ENCODE measurements around the gene PPP1CC. TPM values are rescaled to one million over a fixed set of nuclear protein-coding genes. Genes with fewer than 3 reads are reported as not detected.

The PPP1CC gene
- total and polyA plus RNA-seq, 2 donors (not counting 3 experiments of a cell fraction or from before 2014, with no cell fraction given) = 67.1 to 139 TPM

- peaks cover 10% of the 10 kb centered on the region for H3K4me1 ChIP-seq (ENCODE audit: control insufficient read depth, extremely low read depth, insufficient read depth, low read length)
- no TSS peak for BruUV-seq (replicated peaks)
- no peaks in the 10 kb centered on the region for H3K9me1 ChIP-seq (replicated peaks; ENCODE audit: control insufficient read depth, extremely low read depth, insufficient read depth, low read length)
- H3K27ac ChIP-seq (ENCODE audit: insufficient read depth, low read depth, low read length) = no peak overlapping the region
- CTCF ChIA-PET = no interaction called here
- H4K20me1 ChIP-seq (replicated peaks; ENCODE audit: control insufficient read depth, extremely low read depth, insufficient read depth, low read length) = no peaks in the 10 kb centered on the region
- intact Hi-C loops (cut with micrococcal nuclease) (no loop called here), dilution Hi-C loops (cut with MboI; ENCODE audit: extremely low pct_ligation_motif_present, low sequenced_read_pairs) (no loop called here)
- H3K79me2 ChIP-seq (ENCODE audit: control insufficient read depth, insufficient read depth, low read length) = no peaks in the 10 kb centered on the region
- H3K4me3 ChIP-seq (replicated peaks in 1 of 3; ENCODE audit: insufficient read depth in 1 of 3, low read depth in 1 of 3, low read length in 3 of 3) = no peak overlapping the region
- H2AFZ ChIP-seq (ENCODE audit: low read depth, low read length) = no peak overlapping the region
- H3K9me3 ChIP-seq (replicated peaks; ENCODE audit: control insufficient read depth, insufficient read depth, low read length) = no peaks in the 10 kb centered on the region
- H3K9ac ChIP-seq (replicated peaks; ENCODE audit: extremely low read depth, insufficient read depth, low read length) = no peak overlapping the region
- H3K36me3 ChIP-seq (ENCODE audit: control insufficient read depth in 2 of 2, extremely low read depth in 1 of 2, insufficient read depth in 2 of 2, low read length in 2 of 2) = no peaks in the 10 kb centered on the region
- POLR2A ChIA-PET = no interaction called here
- no peak for FAIRE-seq
- peaks cover 0 to 3% of the 10 kb centered on the region in 2 experiments for H3K27me3 ChIP-seq (ENCODE audit: control insufficient read depth in 2 of 2, insufficient read depth in 2 of 2, low read length in 2 of 2)
- H3K4me2 ChIP-seq (ENCODE audit: insufficient read depth, low read length) = no peak overlapping the region
- DNase-seq (ENCODE audit: low read depth, low spot score) = no peak
- TF ChIP-seq EZH2 (IDR thresholded peaks at IDR 0.05; ENCODE audit: borderline replicate concordance, low read depth, low read length, severe bottlenecking) (no peak), POLR2AphosphoS5 (IDR thresholded peaks at IDR 0.05; ENCODE audit: insufficient read depth, low read depth, low read length) (no peak), GATA2 (IDR thresholded peaks at IDR 0.05; ENCODE audit: insufficient read depth, insufficient read length, low read depth, low read length) (no peak), FOS (IDR thresholded peaks at IDR 0.05; ENCODE audit: borderline replicate concordance, insufficient read depth, low read length) (no peak), MAX (IDR thresholded peaks at IDR 0.05; ENCODE audit: insufficient read depth, insufficient read length) (no peak), MYC (IDR thresholded peaks at IDR 0.05; ENCODE audit: low read depth, low read length) (no peak), JUN (IDR thresholded peaks at IDR 0.05; ENCODE audit: borderline replicate concordance, insufficient read depth, insufficient read length, low read depth) (no peak), CTCF (IDR thresholded peaks at IDR 0.05; ENCODE audit: extremely low read depth in 1 of 2, insufficient read depth in 1 of 2, low read depth in 1 of 2, low read length in 2 of 2) (no peak), POLR2A (IDR thresholded peaks at IDR 0.05; ENCODE audit: low read depth, low read length) (no peak)
Observed at GRCh38 chr12:110686294-110686903, 56.3 kb downstream of the PPP1CC start.

All from endothelial cell of umbilical vein (primary cell).